DOHH2 (cell line): Measurements from ENCODE around the gene LCOR.
"Not testable (repeated sequence)": the region's sequence is repeated elsewhere in the genome, so short reads cannot be mapped to it uniquely, and the experiment has no call there.

ENCODE experiments used
- H3F3A ChIP-seq: fragments of 200-600 bp; sonication (generic), shearing (Covaris generic); 2 replicates; pipeline ENCODE4 v1.6.0; 2016; ENCODE audit warnings: antibody characterized with exemption, mild to moderate bottlenecking; ENCODE audit not compliant: control insufficient read depth, insufficient read depth
- H3K27ac ChIP-seq: fragments of 200-600 bp; sonication (generic); 2 replicates; pipeline ENCODE4 v1.5.1; 2014; ENCODE audit warnings: low read depth, mild to moderate bottlenecking, low read length, moderate library complexity
- H3K27me3 ChIP-seq: fragments of 200-600 bp; sonication (generic); 2 replicates; pipeline ENCODE4 v1.6.1; 2014; ENCODE audit warnings: mild to moderate bottlenecking, low read length, mixed read lengths; ENCODE audit not compliant: control insufficient read depth
- H3K36me3 ChIP-seq: fragments of 200-600 bp; sonication (generic); 2 replicates; pipeline ENCODE4 v1.6.1; 2014; ENCODE audit warnings: mild to moderate bottlenecking, low read length, moderate library complexity, mixed read lengths; ENCODE audit not compliant: control insufficient read depth
- H3K4me1 ChIP-seq: fragments of 200-600 bp; sonication (generic); 2 replicates; pipeline ENCODE4 v1.6.1; 2014; ENCODE audit warnings: mild to moderate bottlenecking, low read length, mixed read lengths; ENCODE audit not compliant: control insufficient read depth
- H3K4me2 ChIP-seq: fragments of 200-600 bp; sonication (generic); 2 replicates; pipeline ENCODE4 v1.6.0; 2014; ENCODE audit warnings: mild to moderate bottlenecking, low read length, moderate library complexity
- H3K4me3 ChIP-seq: fragments of 200-600 bp; sonication (generic); 2 replicates; pipeline ENCODE4 v1.5.1; 2014; ENCODE audit warnings: mild to moderate bottlenecking, low read length, mixed read lengths
- H3K79me2 ChIP-seq: fragments of 200-600 bp; sonication (generic); 2 replicates; pipeline ENCODE4 v1.6.1; 2014; ENCODE audit warnings: mild to moderate bottlenecking, low read length, mixed read lengths; ENCODE audit not compliant: control insufficient read depth
- H3K9me2 ChIP-seq: fragments of 200-600 bp; sonication (generic); replicated peaks from 2 replicates; pipeline ENCODE4 v1.6.1; 2014; ENCODE audit warnings: mild to moderate bottlenecking, low read length, mixed read lengths; ENCODE audit not compliant: control insufficient read depth
- H3K9me3 ChIP-seq: fragments of 200-600 bp; sonication (generic); 2 replicates; pipeline ENCODE4 v1.6.1; 2014; ENCODE audit warnings: antibody characterized with exemption, low read length, mixed read lengths; ENCODE audit not compliant: control insufficient read depth, insufficient read depth
- H4K20me1 ChIP-seq: fragments of 200-600 bp; sonication (generic); 2 replicates; pipeline ENCODE4 v1.6.0; 2014; ENCODE audit warnings: low read depth, mild to moderate bottlenecking, antibody characterized with exemption, low read length, moderate library complexity; ENCODE audit not compliant: control insufficient read depth, insufficient read depth
- EZH2phosphoT487 ChIP-seq: fragments of 200-600 bp; sonication (generic); IDR thresholded peaks from 2 replicates; pipeline ENCODE4 v1.6.1; 2017; ENCODE audit warnings: borderline replicate concordance, mild to moderate bottlenecking, antibody characterized with exemption, low read length, moderate library complexity, mixed read lengths
- TF ChIP-seq, protein P1 (sequence below): fragments of 200-600 bp; sonication (generic); IDR thresholded peaks from one replicate; pipeline ENCODE4 v1.5.1; 2014; ENCODE audit warnings: antibody characterized with exemption, mild to moderate bottlenecking, low read depth, low read length; ENCODE audit not compliant: poor library complexity, severe bottlenecking

Gene LCOR

DNA sequence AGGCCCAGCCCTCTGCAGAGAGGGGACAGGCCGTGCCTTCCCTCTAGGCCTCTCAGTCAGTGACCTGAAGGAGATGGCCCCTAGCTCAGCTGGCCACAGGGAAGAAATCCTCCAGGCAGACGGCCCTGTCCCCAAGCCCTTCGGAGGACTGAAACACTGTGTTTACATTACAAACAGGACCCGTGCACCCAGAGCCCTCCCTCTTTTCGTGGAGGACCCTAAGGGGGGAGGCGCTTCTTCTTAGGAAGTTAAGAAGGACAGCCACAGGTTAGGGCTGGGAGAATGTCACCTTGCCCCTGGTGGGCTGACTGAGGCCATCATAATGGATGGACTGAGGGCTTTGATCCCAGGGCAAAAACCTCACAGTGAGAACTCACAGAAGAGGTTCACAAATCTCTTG is 198.8 kb downstream of the LCOR start:
- H3K4me3 ChIP-seq = no peak overlapping the region
- H3K36me3 ChIP-seq = no peaks in the 10 kb centered on the region
- no peaks in the 10 kb centered on the region for H3K79me2 ChIP-seq
- H3K4me1 ChIP-seq = no peaks in the 10 kb centered on the region
- H4K20me1 ChIP-seq = no peaks in the 10 kb centered on the region
- no peaks in the 10 kb centered on the region for H3K9me3 ChIP-seq
- no peak overlapping the region for H3K4me2 ChIP-seq
- TF ChIP-seq, protein P1, sequence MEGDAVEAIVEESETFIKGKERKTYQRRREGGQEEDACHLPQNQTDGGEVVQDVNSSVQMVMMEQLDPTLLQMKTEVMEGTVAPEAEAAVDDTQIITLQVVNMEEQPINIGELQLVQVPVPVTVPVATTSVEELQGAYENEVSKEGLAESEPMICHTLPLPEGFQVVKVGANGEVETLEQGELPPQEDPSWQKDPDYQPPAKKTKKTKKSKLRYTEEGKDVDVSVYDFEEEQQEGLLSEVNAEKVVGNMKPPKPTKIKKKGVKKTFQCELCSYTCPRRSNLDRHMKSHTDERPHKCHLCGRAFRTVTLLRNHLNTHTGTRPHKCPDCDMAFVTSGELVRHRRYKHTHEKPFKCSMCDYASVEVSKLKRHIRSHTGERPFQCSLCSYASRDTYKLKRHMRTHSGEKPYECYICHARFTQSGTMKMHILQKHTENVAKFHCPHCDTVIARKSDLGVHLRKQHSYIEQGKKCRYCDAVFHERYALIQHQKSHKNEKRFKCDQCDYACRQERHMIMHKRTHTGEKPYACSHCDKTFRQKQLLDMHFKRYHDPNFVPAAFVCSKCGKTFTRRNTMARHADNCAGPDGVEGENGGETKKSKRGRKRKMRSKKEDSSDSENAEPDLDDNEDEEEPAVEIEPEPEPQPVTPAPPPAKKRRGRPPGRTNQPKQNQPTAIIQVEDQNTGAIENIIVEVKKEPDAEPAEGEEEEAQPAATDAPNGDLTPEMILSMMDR = no peak
- TF ChIP-seq EZH2phosphoT487 = no peak
- no peaks in the 10 kb centered on the region for H3F3A ChIP-seq
- H3K27ac ChIP-seq = no peak overlapping the region
- no peaks in the 10 kb centered on the region for H3K9me2 ChIP-seq
- H3K27me3 ChIP-seq = peaks cover 7% of the 10 kb centered on the region; the same call in 1 of the 2 replicates

DNA sequence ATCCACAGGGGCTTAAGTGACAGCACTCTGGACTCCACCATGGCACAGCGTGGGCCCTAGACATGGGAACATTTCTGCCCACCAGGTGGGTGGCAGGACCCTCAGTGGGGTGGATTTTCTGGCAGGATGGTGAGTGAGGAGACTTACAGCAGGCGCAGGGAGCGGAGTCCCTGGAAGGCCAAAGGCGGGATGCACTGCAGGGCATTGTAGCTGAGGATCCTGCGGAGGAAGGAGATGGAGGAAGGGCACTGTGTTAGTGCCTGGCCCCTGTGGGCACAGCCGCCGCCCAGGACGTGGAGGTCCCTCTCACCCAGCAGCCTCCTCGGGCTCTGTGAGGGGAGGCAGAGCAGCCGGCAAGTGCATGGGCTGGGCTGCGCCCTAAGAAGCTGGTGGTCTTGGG is 199.4 kb downstream of the LCOR start:
- peaks cover 8% of the 10 kb centered on the region; the same call in 1 of the 2 replicates for H3K27me3 ChIP-seq
- no peaks in the 10 kb centered on the region for H3K9me3 ChIP-seq
- no peaks in the 10 kb centered on the region for H4K20me1 ChIP-seq
- no peak overlapping the region for H3K4me2 ChIP-seq
- H3K4me1 ChIP-seq = no peaks in the 10 kb centered on the region
- no peaks in the 10 kb centered on the region for H3K36me3 ChIP-seq
- TF ChIP-seq EZH2phosphoT487 = no peak
- TF ChIP-seq, protein P1 = no peak
- H3K27ac ChIP-seq = no peak overlapping the region
- H3K79me2 ChIP-seq = no peaks in the 10 kb centered on the region
- no peak overlapping the region for H3K4me3 ChIP-seq
- no peaks in the 10 kb centered on the region for H3F3A ChIP-seq
- no peaks in the 10 kb centered on the region for H3K9me2 ChIP-seq

DNA sequence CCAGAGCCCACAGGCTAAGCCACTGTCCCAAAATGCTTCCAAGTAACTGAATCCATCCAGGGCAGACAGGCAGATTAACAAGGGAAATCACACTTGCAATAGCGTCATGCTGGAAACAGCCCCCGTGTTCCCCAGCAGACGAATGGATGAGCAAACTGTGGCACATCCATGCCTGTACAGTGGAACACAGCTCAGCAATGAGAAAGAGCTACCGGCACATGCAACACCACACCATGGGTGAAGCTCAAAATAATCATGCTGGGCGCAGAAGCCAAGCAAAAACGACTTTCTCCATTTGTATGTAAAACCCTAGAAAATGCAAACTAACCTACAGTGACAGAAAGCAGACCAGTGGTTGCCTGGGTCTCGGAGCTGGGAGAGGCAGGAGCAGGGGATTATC is 200.5 kb downstream of the LCOR start:
- Histone ChIP-seq H3K36me3 (no peaks in the 10 kb centered on the region), H3K9me2 (no peaks in the 10 kb centered on the region), H4K20me1 (no peaks in the 10 kb centered on the region), H3K79me2 (no peaks in the 10 kb centered on the region), H3K27me3 (peaks cover 8% of the 10 kb centered on the region; the same call in 1 of the 2 replicates), H3F3A (no peaks in the 10 kb centered on the region), H3K27ac (no peak overlapping the region), H3K4me2 (no peak overlapping the region), H3K9me3 (no peaks in the 10 kb centered on the region), H3K4me1 (peaks cover 6% of the 10 kb centered on the region), H3K4me3 (no peak overlapping the region)
- no peak for TF ChIP-seq EZH2phosphoT487
- TF ChIP-seq, protein P1 = no peak

DNA sequence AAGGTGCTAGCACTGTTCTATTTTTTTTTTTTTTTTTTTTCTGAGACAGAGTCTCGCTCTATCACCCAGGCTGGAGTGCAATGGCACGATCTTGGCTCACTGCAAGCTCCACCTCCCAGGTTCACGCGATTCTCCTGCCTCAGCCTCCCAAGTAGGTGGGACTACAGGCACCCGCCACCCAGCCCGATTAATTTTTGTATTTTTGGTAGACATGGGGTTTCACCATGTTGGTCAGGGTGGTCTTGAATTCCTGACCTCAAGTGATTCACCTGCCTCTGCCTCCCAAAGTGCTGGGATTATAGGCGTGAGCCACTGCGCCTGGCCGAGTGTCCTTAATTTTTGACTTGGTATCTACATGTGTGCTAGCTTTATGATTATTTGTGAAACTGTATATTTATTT is 201.7 kb downstream of the LCOR start:
- not testable (repeated sequence) for H4K20me1 ChIP-seq, H3K79me2 ChIP-seq, H3K27me3 ChIP-seq, H3K4me1 ChIP-seq, H3K4me2 ChIP-seq, H3K27ac ChIP-seq, H3K36me3 ChIP-seq, H3K9me3 ChIP-seq, H3K9me2 ChIP-seq, H3F3A ChIP-seq, H3K4me3 ChIP-seq
